ENCODE data around the gene ITPR2. TPM values are rescaled to one million over a fixed set of nuclear protein-coding genes. Genes with fewer than 3 reads are reported as not detected.

ITPR2 gene
- total and polyA plus RNA-seq, 2 of the 8 experiments (the other 6 are each of a cell fraction or from before 2014, with no cell fraction given), result 4.1 to 48.3 TPM

DNA sequence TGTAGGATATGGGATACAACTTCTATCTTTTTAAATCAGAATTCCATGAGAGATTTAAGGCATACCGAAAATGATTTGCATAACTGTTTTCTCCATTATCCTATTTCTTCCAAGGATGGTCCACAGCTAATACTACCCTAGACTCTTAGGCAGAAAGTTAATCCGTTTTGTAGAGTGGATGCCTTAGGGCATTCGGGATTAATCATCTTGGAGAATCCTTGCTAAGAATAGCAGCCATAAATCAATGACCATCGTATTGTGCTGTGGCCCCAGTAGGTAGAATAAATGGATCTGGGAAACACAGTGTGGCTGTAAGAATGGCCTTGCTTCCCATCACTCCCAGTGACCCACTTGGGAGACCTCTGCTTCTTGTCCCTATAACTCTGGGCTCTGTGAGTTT lies 538.0 kb downstream of the ITPR2 start:
- no peak overlapping the region for H2BK120ac ChIP-seq (replicated peaks; ENCODE audit: low read depth, low read length)
- no peak overlapping the region for H3K18ac ChIP-seq (ENCODE audit: extremely low read depth, low read length)
- no peaks in the 10 kb centered on the region; a peak in 2 of 7 replicates for H3K27me3 ChIP-seq (replicated peaks in 1 of 4; ENCODE audit: control insufficient read depth in 3 of 4, extremely low read depth in 1 of 4, insufficient read depth in 3 of 4, low read length in 3 of 4)
- no peaks in the 10 kb centered on the region for H3K4me1 ChIP-seq (replicated peaks in 1 of 4; ENCODE audit: control insufficient read depth in 3 of 4, insufficient read depth in 4 of 4, low read length in 3 of 4)
- H3K4me3 ChIP-seq (ENCODE audit: extremely low read depth in 1 of 4, insufficient read depth in 2 of 4, low read depth in 3 of 4, low read length in 4 of 4), result no peak overlapping the region
- FAIRE-seq, result no peak
- no peak overlapping the region for H4K91ac ChIP-seq (replicated peaks; ENCODE audit: insufficient read length, low read length)
- H4K20me1 ChIP-seq (replicated peaks in 1 of 2; ENCODE audit: control insufficient read depth in 1 of 2, insufficient read depth in 2 of 2, low read length in 2 of 2), result no peaks in the 10 kb centered on the region
- H3K36me3 ChIP-seq (ENCODE audit: control insufficient read depth in 2 of 4, insufficient read depth in 4 of 4, low read length in 3 of 4), result no peaks in the 10 kb centered on the region
- WGBS, 2 experiments (ENCODE audit: extremely low coverage in 1 of 2, insufficient coverage in 1 of 2, insufficient read length in 1 of 2, insufficient replicate concordance in 2 of 2, low coverage in 1 of 2, low lambda C conversion rate in 2 of 2, missing lambda C conversion rate in 1 of 2), result 96% methylated on average over 4 of the region's 4 CpGs; no CpG with 5 or more reads in 1 of the 2 experiments
- H3K79me1 ChIP-seq (ENCODE audit: low read depth, low read length), result no peaks in the 10 kb centered on the region
- H3K4ac ChIP-seq (replicated peaks; ENCODE audit: insufficient read length, low read depth, low read length), result no peak overlapping the region
- ChIA-PET POLR2A (ENCODE audit: partially characterized antibody) (no interaction called here), CTCF (ENCODE audit: partially characterized antibody) (no interaction called here)
- H3K23me2 ChIP-seq (ENCODE audit: low read depth, low read length), result no peaks in the 10 kb centered on the region
- no peak overlapping the region for H4K8ac ChIP-seq (ENCODE audit: extremely low read depth, insufficient read depth, low read length)
- no peak overlapping the region for H2AFZ ChIP-seq (ENCODE audit: low read length)
- H3K9me3 ChIP-seq (ENCODE audit: insufficient read depth in 2 of 2, low read depth in 1 of 2, low read length in 1 of 2), result no peaks in the 10 kb centered on the region
- H3K23ac ChIP-seq (ENCODE audit: insufficient read length), result no peak overlapping the region
- DNase-seq (ENCODE audit: low read depth in 1 of 2, low spot score in 2 of 2), result no peak
- H2BK12ac ChIP-seq (ENCODE audit: low read depth, low read length), result no peak overlapping the region
- no peak overlapping the region for H2BK15ac ChIP-seq (ENCODE audit: low read length)
- H3K56ac ChIP-seq (replicated peaks; ENCODE audit: insufficient read length, low read depth, low read length), result no peak overlapping the region
- H3K4me2 ChIP-seq (ENCODE audit: insufficient read depth in 1 of 2, low read depth in 2 of 2, low read length in 2 of 2), result no peak overlapping the region
- no peak overlapping the region for H3K14ac ChIP-seq (ENCODE audit: insufficient read length)
- no peak overlapping the region for H2AK5ac ChIP-seq (ENCODE audit: low read depth, low read length)
- H3K27ac ChIP-seq (ENCODE audit: low read depth, low read length), result no peak overlapping the region
- H3K9ac ChIP-seq (replicated peaks in 1 of 4; ENCODE audit: extremely low read depth in 1 of 4, low read depth in 3 of 4, low read length in 3 of 4), result no peak overlapping the region
- H2BK20ac ChIP-seq (ENCODE audit: low read length), result no peak overlapping the region
- no peak overlapping the region for H2BK5ac ChIP-seq (ENCODE audit: low read depth, low read length)
- H3K79me2 ChIP-seq (ENCODE audit: control insufficient read depth in 1 of 2, insufficient read depth in 2 of 2, low read length in 2 of 2), result no peaks in the 10 kb centered on the region
- no peak overlapping the region for H4K5ac ChIP-seq (ENCODE audit: insufficient read length, low read depth, low read length)
- TF ChIP-seq BACH1 (IDR thresholded peaks at IDR 0.05; ENCODE audit: low read length), result no peak
- TF ChIP-seq NANOG (IDR thresholded peaks at IDR 0.05; ENCODE audit: insufficient read depth, low read depth, low read length, poor library complexity, severe bottlenecking), result no peak
- no peak for TF ChIP-seq CTBP2 (IDR thresholded peaks at IDR 0.05; ENCODE audit: borderline replicate concordance, insufficient read depth, insufficient read length, low read length)
- TF ChIP-seq FOSL1 (IDR thresholded peaks at IDR 0.05; ENCODE audit: insufficient read depth, low read depth, low read length), result no peak
- no peak for TF ChIP-seq CHD1 (IDR thresholded peaks at IDR 0.05; ENCODE audit: low read depth, low read length)
- TF ChIP-seq YY1 (IDR thresholded peaks at IDR 0.05; ENCODE audit: low read depth, low read length), result no peak
- no peak for TF ChIP-seq SIRT6 (IDR thresholded peaks at IDR 0.05; ENCODE audit: low read length)
- no peak for TF ChIP-seq HDAC6 (IDR thresholded peaks at IDR 0.05; ENCODE audit: low read depth, low read length)
- TF ChIP-seq SAP30 (IDR thresholded peaks at IDR 0.05; ENCODE audit: insufficient read depth, insufficient replicate concordance, low read length), result no peak
- no peak for TF ChIP-seq KDM4A (IDR thresholded peaks at IDR 0.05; ENCODE audit: low read depth, low read length, severe bottlenecking)
- no peak for TF ChIP-seq TAF7 (optimal IDR thresholded peaks at IDR 0.05; ENCODE audit: borderline replicate concordance, low read depth, low read length)
- TF ChIP-seq EZH2 (IDR thresholded peaks at IDR 0.05; ENCODE audit: low read depth, low read length, severe bottlenecking), result no peak
- TF ChIP-seq JUN (IDR thresholded peaks at IDR 0.05; ENCODE audit: low read depth, low read length), result no peak
- TF ChIP-seq EP300 (IDR thresholded peaks at IDR 0.05; ENCODE audit: borderline replicate concordance in 1 of 2, low read depth in 2 of 2, low read length in 2 of 2), result no peak
- no peak for TF ChIP-seq SP4 (IDR thresholded peaks at IDR 0.05; ENCODE audit: low read length)
